ENCODE data around the gene PCCA. TPM values are rescaled to one million over a fixed set of nuclear protein-coding genes. Genes with fewer than 3 reads are reported as not detected.

The PCCA gene
- total RNA-seq, 4 donors from 2014 or later = 34.6 to 58.4 (median 40.1) TPM

DNA sequence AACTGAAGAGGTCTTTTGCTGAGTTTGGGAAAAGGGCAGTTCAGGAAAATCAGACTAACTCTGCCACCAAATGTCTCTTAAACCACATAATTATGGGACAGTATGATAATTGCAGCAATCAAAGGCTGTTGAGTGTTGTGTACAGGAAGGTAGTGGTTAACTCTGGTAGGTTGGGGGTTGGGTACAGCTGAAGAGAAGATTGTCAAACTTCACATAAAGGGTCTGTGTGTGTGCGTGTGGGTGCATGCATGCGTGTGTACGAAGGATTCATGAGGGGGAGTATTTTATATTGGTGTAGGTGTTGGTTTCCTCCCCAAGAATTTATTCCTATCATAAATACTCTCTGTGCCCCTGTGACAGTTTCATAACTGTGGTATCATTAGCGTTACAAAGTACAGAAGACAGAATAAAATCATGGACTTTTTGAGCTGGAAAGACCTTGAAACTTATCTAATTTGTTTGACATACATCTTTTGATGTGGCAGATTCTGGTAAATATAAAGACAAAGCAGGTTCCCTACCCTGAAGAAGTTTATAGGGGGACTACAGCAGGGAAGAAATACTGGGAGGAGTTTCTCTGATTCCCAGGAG is 94.1 kb downstream of the PCCA start:
- Histone ChIP-seq H3K27ac (no peak overlapping the region), H3K27me3 (no peaks in the 10 kb centered on the region), H3K36me3 (no peaks in the 10 kb centered on the region), H3K4me3 (no peak overlapping the region), H3K4me1 (no peaks in the 10 kb centered on the region), H3K9me3 (no peaks in the 10 kb centered on the region)
- TF ChIP-seq POLR2AphosphoS5 (IDR thresholded peaks at IDR 0.05) = no peak
- no peak for TF ChIP-seq EP300 (IDR thresholded peaks at IDR 0.05)
- TF ChIP-seq, protein P1, sequence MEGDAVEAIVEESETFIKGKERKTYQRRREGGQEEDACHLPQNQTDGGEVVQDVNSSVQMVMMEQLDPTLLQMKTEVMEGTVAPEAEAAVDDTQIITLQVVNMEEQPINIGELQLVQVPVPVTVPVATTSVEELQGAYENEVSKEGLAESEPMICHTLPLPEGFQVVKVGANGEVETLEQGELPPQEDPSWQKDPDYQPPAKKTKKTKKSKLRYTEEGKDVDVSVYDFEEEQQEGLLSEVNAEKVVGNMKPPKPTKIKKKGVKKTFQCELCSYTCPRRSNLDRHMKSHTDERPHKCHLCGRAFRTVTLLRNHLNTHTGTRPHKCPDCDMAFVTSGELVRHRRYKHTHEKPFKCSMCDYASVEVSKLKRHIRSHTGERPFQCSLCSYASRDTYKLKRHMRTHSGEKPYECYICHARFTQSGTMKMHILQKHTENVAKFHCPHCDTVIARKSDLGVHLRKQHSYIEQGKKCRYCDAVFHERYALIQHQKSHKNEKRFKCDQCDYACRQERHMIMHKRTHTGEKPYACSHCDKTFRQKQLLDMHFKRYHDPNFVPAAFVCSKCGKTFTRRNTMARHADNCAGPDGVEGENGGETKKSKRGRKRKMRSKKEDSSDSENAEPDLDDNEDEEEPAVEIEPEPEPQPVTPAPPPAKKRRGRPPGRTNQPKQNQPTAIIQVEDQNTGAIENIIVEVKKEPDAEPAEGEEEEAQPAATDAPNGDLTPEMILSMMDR (IDR thresholded peaks at IDR 0.05) = no peak
- no peak for TF ChIP-seq POLR2A (IDR thresholded peaks at IDR 0.05)
- 70 to 81% methylated on average over 3 to 4 of the region's 4 CpGs for WGBS, 2 donors (ENCODE audit: low coverage in 1 of 2)
- no peak for ATAC-seq

DNA sequence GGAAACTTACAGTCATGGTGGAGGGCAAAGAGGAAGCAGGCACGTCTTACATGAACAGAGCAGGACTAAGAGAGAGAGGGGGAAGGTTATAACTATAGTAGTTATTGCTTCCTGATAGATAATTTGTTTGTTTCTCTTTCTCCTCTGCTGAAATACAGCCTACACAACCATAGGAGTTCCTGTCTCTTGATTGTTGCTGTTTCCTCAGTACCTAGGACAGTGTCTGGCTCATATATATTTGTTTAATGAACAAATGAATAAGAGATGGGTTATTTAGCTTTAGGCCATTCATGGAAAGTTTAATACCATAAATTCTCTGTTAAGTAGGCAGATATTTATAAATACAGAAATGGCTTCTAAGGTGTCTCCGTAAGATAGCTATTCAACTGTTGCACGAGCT is 95.2 kb downstream of the PCCA start:
- no peaks in the 10 kb centered on the region for H3K36me3 ChIP-seq
- no peaks in the 10 kb centered on the region for H3K27me3 ChIP-seq
- H3K4me1 ChIP-seq = no peaks in the 10 kb centered on the region
- no peaks in the 10 kb centered on the region for H3K9me3 ChIP-seq
- H3K27ac ChIP-seq = no peak overlapping the region
- ATAC-seq = no peak
- no peak for TF ChIP-seq POLR2A (IDR thresholded peaks at IDR 0.05)
- H3K4me3 ChIP-seq = no peak overlapping the region
- WGBS, 2 donors (ENCODE audit: low coverage in 1 of 2) = 56 to 74% methylated on average over 3 of the region's 3 CpGs

DNA sequence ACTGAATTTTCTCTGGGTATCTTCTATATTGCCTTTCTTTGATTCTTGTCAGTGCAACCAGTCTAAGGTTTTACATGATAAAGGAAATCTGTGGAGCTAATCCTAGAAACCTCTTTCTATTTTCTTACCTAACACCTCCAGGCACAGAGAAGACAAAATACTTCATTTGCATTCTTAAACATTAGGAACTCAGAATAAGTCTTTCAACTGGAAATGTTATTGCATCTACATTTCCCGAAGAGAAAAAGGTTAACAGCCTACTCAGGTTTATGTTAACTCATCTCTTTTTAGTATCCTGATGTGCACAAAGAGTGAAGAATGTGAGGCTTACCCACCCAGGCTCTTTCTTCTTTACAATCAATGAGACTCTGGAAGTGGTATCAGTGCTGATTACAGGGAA is 106.7 kb downstream of the PCCA start:
- Histone ChIP-seq H3K36me3 (peaks cover 0 to 10% of the 10 kb centered on the region in 2 donors), H3K27ac (no peak overlapping the region), H3K4me1 (no peaks in the 10 kb centered on the region), H3K9me3 (no peaks in the 10 kb centered on the region), H3K27me3 (no peaks in the 10 kb centered on the region), H3K4me3 (no peak overlapping the region)
- 44 to 50% methylated on average over 1 of the region's 1 CpG for WGBS, 2 donors (ENCODE audit: low coverage in 1 of 2)
- TF ChIP-seq EP300 (IDR thresholded peaks at IDR 0.05) = no peak
- TF ChIP-seq, protein P1 (IDR thresholded peaks at IDR 0.05) = no peak
- no peak for TF ChIP-seq POLR2AphosphoS5 (IDR thresholded peaks at IDR 0.05)
- no peak for TF ChIP-seq POLR2A (IDR thresholded peaks at IDR 0.05)
- ATAC-seq = no peak

- no peak overlapping the region for H3K27ac ChIP-seq
- no peaks in the 10 kb centered on the region for H3K27me3 ChIP-seq
- no peaks in the 10 kb centered on the region for H3K4me1 ChIP-seq
- no peak for ATAC-seq
- H3K4me3 ChIP-seq = no peak overlapping the region
- H3K36me3 ChIP-seq = peaks cover 0 to 10% of the 10 kb centered on the region in 2 donors
- H3K9me3 ChIP-seq = no peaks in the 10 kb centered on the region
- no peak for TF ChIP-seq EP300 (IDR thresholded peaks at IDR 0.05)
- WGBS, 2 donors (ENCODE audit: low coverage in 1 of 2) = 73 to 77% methylated on average over 3 of the region's 3 CpGs
Measured at GRCh38 chr13:100196375-100196774, 107.5 kb downstream of the PCCA start.

GRCh38 chr13:100197116-100197515 is 108.2 kb downstream of the PCCA start:
- Histone ChIP-seq H3K4me3 (no peak overlapping the region), H3K36me3 (peaks cover 0 to 10% of the 10 kb centered on the region in 2 donors), H3K9me3 (no peaks in the 10 kb centered on the region), H3K27ac (no peak overlapping the region), H3K4me1 (no peaks in the 10 kb centered on the region), H3K27me3 (no peaks in the 10 kb centered on the region)
- WGBS, 2 donors (ENCODE audit: low coverage in 1 of 2) = 83 to 100% methylated on average over 1 of the region's 1 CpG
- no peak for TF ChIP-seq POLR2AphosphoS5 (IDR thresholded peaks at IDR 0.05)
- TF ChIP-seq, protein P1 (IDR thresholded peaks at IDR 0.05) = no peak
- no peak for TF ChIP-seq EP300 (IDR thresholded peaks at IDR 0.05)
- no peak for TF ChIP-seq POLR2A (IDR thresholded peaks at IDR 0.05)
- ATAC-seq = no peak

DNA sequence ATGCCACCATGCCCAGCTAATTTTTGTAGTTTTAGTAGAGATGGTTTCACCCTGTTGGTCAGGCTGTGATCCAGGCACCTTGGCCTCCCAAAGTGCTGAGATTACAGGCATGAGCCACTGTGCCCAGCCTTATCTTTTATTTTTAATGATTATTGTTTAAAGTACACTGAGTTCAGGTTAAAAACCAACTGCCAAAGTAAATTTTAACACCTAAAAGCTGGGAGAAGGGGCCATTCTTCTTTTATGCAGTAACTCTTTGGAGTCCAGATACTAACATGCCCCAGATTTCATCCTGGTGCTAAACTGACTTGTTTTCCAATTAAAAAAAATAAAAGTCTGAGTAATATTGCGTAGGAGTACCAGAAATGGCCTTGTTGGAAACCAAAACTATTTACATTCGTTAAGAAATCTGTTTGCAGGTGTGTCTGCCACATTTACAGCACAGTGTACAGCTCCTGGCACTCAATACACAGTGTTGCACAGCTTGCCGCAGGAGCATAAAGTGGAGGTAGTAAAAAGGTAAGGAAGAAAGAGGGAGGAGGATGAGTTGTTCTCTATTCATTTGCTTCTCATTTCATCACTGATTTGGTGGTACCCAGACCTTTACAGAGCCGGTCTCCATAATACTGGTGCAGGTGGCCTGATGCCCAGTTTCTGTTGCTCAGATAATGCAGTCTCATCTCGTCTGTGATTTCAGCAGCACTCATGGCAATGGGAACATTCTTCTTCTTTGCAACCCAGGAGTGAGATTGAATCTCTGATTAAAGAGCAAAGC is 108.9 kb downstream of the PCCA start:
- TF ChIP-seq EP300 (IDR thresholded peaks at IDR 0.05) (no peak), POLR2AphosphoS5 (IDR thresholded peaks at IDR 0.05) (no peak), POLR2A (IDR thresholded peaks at IDR 0.05) (no peak)
- TF ChIP-seq, protein P1 (IDR thresholded peaks at IDR 0.05) = no peak
- 70 to 76% methylated on average over 4 to 5 of the region's 5 CpGs for WGBS, 2 donors (ENCODE audit: low coverage in 1 of 2)

More for the DNA sequence above, 108.9 kb downstream of the PCCA start:
- ATAC-seq = no peak
- Histone ChIP-seq H3K36me3 (peaks cover 0 to 10% of the 10 kb centered on the region in 2 donors), H3K27me3 (no peaks in the 10 kb centered on the region), H3K4me1 (no peaks in the 10 kb centered on the region), H3K9me3 (no peaks in the 10 kb centered on the region), H3K27ac (no peak overlapping the region), H3K4me3 (no peak overlapping the region)
